ENCODE results near the gene WDR83.

Gene WDR83

DNA sequence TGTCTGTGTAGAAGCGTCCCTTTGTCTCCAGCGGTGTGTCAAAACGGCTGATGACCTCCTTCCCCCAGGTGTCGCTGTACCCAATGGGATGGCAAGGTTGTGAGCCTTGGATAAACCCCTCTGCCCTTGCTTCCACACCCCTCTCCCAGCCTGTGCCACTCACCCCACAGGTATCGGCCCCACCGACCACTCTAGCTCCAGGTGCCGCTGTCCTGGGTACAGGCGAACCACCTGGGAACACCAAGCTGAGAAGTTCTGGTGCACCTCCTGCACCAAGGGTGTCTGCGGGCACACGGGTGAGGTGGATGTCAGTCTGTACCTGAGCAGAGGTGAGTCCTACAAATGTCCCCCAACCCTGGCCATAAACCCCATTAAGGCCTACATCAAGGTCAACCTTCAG, 16.7 kb upstream of the WDR83 start:
- Histone ChIP-seq H3K36me3 (ENCODE audit: insufficient read depth) (no peaks in the 10 kb centered on the region), H3K4me3 (IDR thresholded peaks at IDR 0.05; ENCODE audit: insufficient read depth, low read depth, low read length) (no peak overlapping the region), H3K4me1 (ENCODE audit: low read depth, poor library complexity, severe bottlenecking) (no peaks in the 10 kb centered on the region)

GRCh38 chr19:12652219-12652618, 14.4 kb upstream of the WDR83 start:
- Histone ChIP-seq H3K79me2 (ENCODE audit: insufficient read depth, low read depth) (no peaks in the 10 kb centered on the region), H3K27ac (no peak overlapping the region), H3K4me2 (no peak overlapping the region), H3K9ac (no peak overlapping the region), H3K4me3 (IDR thresholded peaks at IDR 0.05; ENCODE audit: insufficient read depth, low read depth, low read length) (no peak overlapping the region), H3K36me3 (ENCODE audit: insufficient read depth) (no peaks in the 10 kb centered on the region), H4K20me1 (ENCODE audit: insufficient read depth) (no peaks in the 10 kb centered on the region), H3K4me1 (ENCODE audit: low read depth, poor library complexity, severe bottlenecking) (no peaks in the 10 kb centered on the region), H3K27me3 (ENCODE audit: insufficient read depth, low read depth) (no peaks in the 10 kb centered on the region), H2AFZ (ENCODE audit: low read depth) (no peak overlapping the region)
- TF ChIP-seq, protein P1, sequence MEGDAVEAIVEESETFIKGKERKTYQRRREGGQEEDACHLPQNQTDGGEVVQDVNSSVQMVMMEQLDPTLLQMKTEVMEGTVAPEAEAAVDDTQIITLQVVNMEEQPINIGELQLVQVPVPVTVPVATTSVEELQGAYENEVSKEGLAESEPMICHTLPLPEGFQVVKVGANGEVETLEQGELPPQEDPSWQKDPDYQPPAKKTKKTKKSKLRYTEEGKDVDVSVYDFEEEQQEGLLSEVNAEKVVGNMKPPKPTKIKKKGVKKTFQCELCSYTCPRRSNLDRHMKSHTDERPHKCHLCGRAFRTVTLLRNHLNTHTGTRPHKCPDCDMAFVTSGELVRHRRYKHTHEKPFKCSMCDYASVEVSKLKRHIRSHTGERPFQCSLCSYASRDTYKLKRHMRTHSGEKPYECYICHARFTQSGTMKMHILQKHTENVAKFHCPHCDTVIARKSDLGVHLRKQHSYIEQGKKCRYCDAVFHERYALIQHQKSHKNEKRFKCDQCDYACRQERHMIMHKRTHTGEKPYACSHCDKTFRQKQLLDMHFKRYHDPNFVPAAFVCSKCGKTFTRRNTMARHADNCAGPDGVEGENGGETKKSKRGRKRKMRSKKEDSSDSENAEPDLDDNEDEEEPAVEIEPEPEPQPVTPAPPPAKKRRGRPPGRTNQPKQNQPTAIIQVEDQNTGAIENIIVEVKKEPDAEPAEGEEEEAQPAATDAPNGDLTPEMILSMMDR (conservative IDR thresholded peaks at IDR 0.05; ENCODE audit: low read depth, low read length): no peak

More for the DNA sequence above, 16.7 kb upstream of the WDR83 start:
- H3K27ac ChIP-seq: no peak overlapping the region
- H2AFZ ChIP-seq (ENCODE audit: low read depth): no peak overlapping the region
- no peaks in the 10 kb centered on the region for H3K27me3 ChIP-seq (ENCODE audit: insufficient read depth, low read depth)
- no peaks in the 10 kb centered on the region for H3K79me2 ChIP-seq (ENCODE audit: insufficient read depth, low read depth)
- TF ChIP-seq, protein P1 (conservative IDR thresholded peaks at IDR 0.05; ENCODE audit: low read depth, low read length): no peak
- H3K9ac ChIP-seq: no peak overlapping the region
- H3K4me2 ChIP-seq: no peak overlapping the region
- H4K20me1 ChIP-seq (ENCODE audit: insufficient read depth): no peaks in the 10 kb centered on the region

DNA sequence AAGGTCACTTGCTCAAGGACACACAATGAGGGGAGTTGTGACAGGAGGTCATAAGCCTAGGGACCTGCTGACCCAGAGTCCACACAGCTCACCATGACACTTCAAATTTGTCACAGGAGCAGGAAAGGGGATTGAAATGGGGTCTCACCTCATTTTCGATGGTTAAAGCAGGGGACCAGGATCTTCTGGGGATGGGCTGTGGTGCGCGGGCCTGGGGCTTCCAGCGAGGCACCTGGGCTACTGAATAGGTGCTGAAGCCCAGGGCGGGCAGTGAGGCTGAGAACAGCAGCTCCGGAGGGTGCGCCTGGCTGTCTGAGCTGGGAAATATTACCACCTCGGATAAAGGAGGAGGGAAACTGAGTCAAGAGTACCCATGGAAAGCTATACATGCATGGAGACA, 11.1 kb upstream of the WDR83 start:
- Histone ChIP-seq H3K36me3 (ENCODE audit: insufficient read depth) (no peaks in the 10 kb centered on the region), H3K27me3 (ENCODE audit: insufficient read depth, low read depth) (no peaks in the 10 kb centered on the region), H3K4me1 (ENCODE audit: low read depth, poor library complexity, severe bottlenecking) (no peaks in the 10 kb centered on the region), H3K4me3 (IDR thresholded peaks at IDR 0.05; ENCODE audit: insufficient read depth, low read depth, low read length) (no peak overlapping the region), H2AFZ (ENCODE audit: low read depth) (no peak overlapping the region), H3K27ac (no peak overlapping the region), H3K4me2 (no peak overlapping the region), H3K79me2 (ENCODE audit: insufficient read depth, low read depth) (no peaks in the 10 kb centered on the region), H3K9ac (no peak overlapping the region), H4K20me1 (ENCODE audit: insufficient read depth) (no peaks in the 10 kb centered on the region)
- TF ChIP-seq, protein P1 (conservative IDR thresholded peaks at IDR 0.05; ENCODE audit: low read depth, low read length): no peak

DNA sequence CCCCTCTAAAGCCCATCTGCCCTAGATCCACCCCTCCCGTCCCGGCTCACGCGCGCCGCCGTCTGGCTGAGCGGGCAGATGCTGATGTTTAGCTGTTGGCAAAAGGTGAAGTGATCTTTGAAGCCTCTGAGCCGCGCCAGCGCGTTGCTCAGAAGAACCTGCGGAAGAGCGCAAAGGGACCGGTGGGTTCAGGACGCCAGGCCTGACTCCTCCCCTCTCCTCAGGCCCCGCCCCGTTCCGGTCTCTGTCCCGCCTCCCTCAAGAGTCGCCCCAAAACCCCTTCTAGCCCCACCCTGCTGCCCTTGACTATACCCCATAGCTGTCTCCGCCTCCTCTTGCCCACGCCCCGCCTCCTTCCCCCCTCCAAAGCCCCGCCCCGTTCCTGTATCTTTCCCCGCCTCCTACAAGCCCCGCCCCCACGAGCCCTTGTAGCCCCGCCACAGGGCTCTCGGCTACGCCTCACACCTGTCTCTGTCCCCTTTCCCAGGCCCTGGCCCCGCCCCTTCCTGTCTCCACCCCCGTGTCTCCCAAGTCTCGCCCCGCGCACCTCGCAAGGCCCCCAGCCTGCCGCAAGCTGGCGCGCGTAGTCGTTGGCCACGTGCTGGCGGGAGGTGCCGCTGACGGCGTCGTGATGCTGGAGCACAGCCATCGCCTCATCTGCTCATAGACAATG, 9.6 kb upstream of the WDR83 start:
- Histone ChIP-seq H3K9ac (no peak overlapping the region), H3K4me1 (ENCODE audit: low read depth, poor library complexity, severe bottlenecking) (no peaks in the 10 kb centered on the region), H3K36me3 (ENCODE audit: insufficient read depth) (no peaks in the 10 kb centered on the region), H4K20me1 (ENCODE audit: insufficient read depth) (no peaks in the 10 kb centered on the region), H3K27me3 (ENCODE audit: insufficient read depth, low read depth) (no peaks in the 10 kb centered on the region), H3K4me3 (IDR thresholded peaks at IDR 0.05; ENCODE audit: insufficient read depth, low read depth, low read length) (no peak overlapping the region), H2AFZ (ENCODE audit: low read depth) (no peak overlapping the region), H3K4me2 (no peak overlapping the region), H3K79me2 (ENCODE audit: insufficient read depth, low read depth) (no peaks in the 10 kb centered on the region), H3K27ac (no peak overlapping the region)
- TF ChIP-seq, protein P1 (conservative IDR thresholded peaks at IDR 0.05; ENCODE audit: low read depth, low read length): no peak
